H1 (cell line): ENCODE measurements around the gene RAB5A. TPM values are rescaled to one million over a fixed set of nuclear protein-coding genes. Genes with fewer than 3 reads are reported as not detected.

ENCODE experiments used
- CTCF ChIA-PET: fragments of 300-600 bp; sonication (Branson Sonifier 250); formaldehyde crosslinking; loops from one replicate; lab custom pipeline; 2021; ENCODE audit not compliant: partially characterized antibody; lab: Charles Lee
- POLR2A ChIA-PET: fragments of 300-600 bp; sonication (Branson Sonifier 250); formaldehyde crosslinking; loops from one replicate; lab custom pipeline; 2021; ENCODE audit warnings: inconsistent platforms; ENCODE audit not compliant: partially characterized antibody; lab: Charles Lee
- DNase-seq, 2 experiments: peaks; one replicate each; pipeline versions ENCODE4 v3.0.0 to v3.0.0-alpha.2; 2010 to 2022; ENCODE audit warnings: low spot score in 2 of 2, low read depth in 1 of 2, mixed read lengths in 1 of 2
- FAIRE-seq: peaks from 2 replicates; lab custom pipeline; 2011; peaks lifted over from hg19 to GRCh38; lab: Jason Lieb, UNC
- H2AFZ ChIP-seq: 2 replicates; pipeline ENCODE4 v1.8.1; 2012; ENCODE audit warnings: low read length, inconsistent platforms
- H2AK5ac ChIP-seq: 2 replicates; pipeline ENCODE4 v1.6.1; 2013; ENCODE audit warnings: low read depth, low read length
- H2BK120ac ChIP-seq: replicated peaks from 2 replicates; pipeline ENCODE3; 2013; ENCODE audit warnings: low read depth, low read length, inconsistent platforms
- H2BK12ac ChIP-seq: 2 replicates; pipeline ENCODE4 v1.6.1; 2013; ENCODE audit warnings: low read depth, low read length
- H2BK15ac ChIP-seq: 2 replicates; pipeline ENCODE4 v1.6.1; 2013; ENCODE audit warnings: low read length
- H2BK20ac ChIP-seq: 2 replicates; pipeline ENCODE4 v1.6.1; 2013; ENCODE audit warnings: low read length
- H2BK5ac ChIP-seq: 2 replicates; pipeline ENCODE4 v1.6.1; 2013; ENCODE audit warnings: low read depth, low read length
- H3K14ac ChIP-seq: 2 replicates; pipeline ENCODE4 v1.6.1; 2013; ENCODE audit warnings: inconsistent platforms; ENCODE audit not compliant: insufficient read length
- H3K18ac ChIP-seq: 2 replicates; pipeline ENCODE4 v1.6.1; 2013; ENCODE audit warnings: low read length; ENCODE audit errors: extremely low read depth
- H3K23ac ChIP-seq: 2 replicates; pipeline ENCODE4 v1.6.1; 2013; ENCODE audit warnings: inconsistent platforms; ENCODE audit not compliant: insufficient read length
- H3K23me2 ChIP-seq: 2 replicates; pipeline ENCODE4 v1.6.1; 2013; ENCODE audit warnings: low read depth, low read length
- H3K27ac ChIP-seq: 2 replicates; pipeline ENCODE4 v1.6.1; 2011; ENCODE audit warnings: low read depth, low read length, inconsistent platforms
- H3K27me3 ChIP-seq, 4 experiments: replicated peaks in 1 of 4; 1 replicate in 1 of 4; 2 replicates in 3 of 4; pipeline versions ENCODE4 v1.6.1 to v1.8.1; 2011 to 2013; ENCODE audit warnings: low read length in 3 of 4, mild to moderate bottlenecking in 3 of 4, inconsistent platforms in 2 of 4, mixed read lengths in 2 of 4, moderate library complexity in 1 of 4; ENCODE audit not compliant: control insufficient read depth in 3 of 4, insufficient read depth in 3 of 4; ENCODE audit errors: extremely low read depth in 1 of 4
- H3K36me3 ChIP-seq, 4 experiments: 2 replicates each; pipeline versions ENCODE4 v1.6.1 to v1.8.1; 2011 to 2013; ENCODE audit warnings: mild to moderate bottlenecking in 4 of 4, low read length in 3 of 4, moderate library complexity in 2 of 4, control low read depth in 1 of 4, inconsistent platforms in 1 of 4; ENCODE audit not compliant: insufficient read depth in 4 of 4, control insufficient read depth in 2 of 4
- H3K4ac ChIP-seq: replicated peaks from 2 replicates; pipeline ENCODE3; 2013; ENCODE audit warnings: low read length, low read depth, mixed read lengths, inconsistent platforms; ENCODE audit not compliant: insufficient read length
- H3K4me1 ChIP-seq, 4 experiments: replicated peaks in 1 of 4; 1 replicate in 1 of 4; 2 replicates in 3 of 4; pipeline versions ENCODE4 v1.6.1 to v1.8.1; 2011 to 2013; ENCODE audit warnings: low read length in 3 of 4, inconsistent platforms in 2 of 4, mixed read lengths in 1 of 4; ENCODE audit not compliant: insufficient read depth in 4 of 4, control insufficient read depth in 3 of 4
- H3K4me2 ChIP-seq, 2 experiments: 2 replicates each; pipeline versions ENCODE4 v1.6.1 to v1.8.1; 2011 to 2013; ENCODE audit warnings: low read depth in 2 of 2, low read length in 2 of 2, control low read depth in 1 of 2, inconsistent platforms in 1 of 2, mild to moderate bottlenecking in 1 of 2; ENCODE audit not compliant: insufficient read depth in 1 of 2
- H3K4me3 ChIP-seq, 4 experiments: fragments of 200-600, 300-600 bp in 1 of 4; sonication (generic), shearing (Covaris generic), sonication (Bioruptor Twin) in 1 of 4; 2 replicates each; pipeline versions ENCODE4 v1.5.1 to v1.8.1; 2011 to 2016; ENCODE audit warnings: low read length in 4 of 4, low read depth in 3 of 4, control low read depth in 2 of 4, inconsistent platforms in 2 of 4, mild to moderate bottlenecking in 2 of 4, mixed read lengths in 1 of 4, moderate library complexity in 1 of 4; ENCODE audit not compliant: insufficient read depth in 2 of 4; ENCODE audit errors: extremely low read depth in 1 of 4
- H3K56ac ChIP-seq: replicated peaks from 2 replicates; pipeline ENCODE3; 2013; ENCODE audit warnings: low read depth, mild to moderate bottlenecking, mixed read lengths, low read length, inconsistent platforms; ENCODE audit not compliant: insufficient read length
- H3K79me1 ChIP-seq: 2 replicates; pipeline ENCODE4 v1.6.1; 2013; ENCODE audit warnings: low read depth, low read length, control low read depth
- H3K79me2 ChIP-seq, 2 experiments: 2 replicates each; pipeline versions ENCODE4 v1.6.1 to v1.8.1; 2012 to 2013; ENCODE audit warnings: low read length in 2 of 2, mild to moderate bottlenecking in 2 of 2, inconsistent platforms in 1 of 2; ENCODE audit not compliant: insufficient read depth in 2 of 2, control insufficient read depth in 1 of 2
- H3K9ac ChIP-seq, 4 experiments: replicated peaks in 1 of 4; 1 replicate in 1 of 4; 2 replicates in 3 of 4; pipeline versions ENCODE4 v1.6.1 to v1.8.1; 2011 to 2013; ENCODE audit warnings: low read depth in 3 of 4, low read length in 3 of 4, control low read depth in 2 of 4, mild to moderate bottlenecking in 2 of 4, moderate library complexity in 2 of 4, inconsistent platforms in 1 of 4; ENCODE audit errors: extremely low read depth in 1 of 4
- H3K9me3 ChIP-seq, 2 experiments: 2 replicates each; pipeline versions ENCODE4 v1.6.1 to v1.8.1; 2012 to 2013; ENCODE audit warnings: mild to moderate bottlenecking in 2 of 2, moderate library complexity in 2 of 2, control low read depth in 1 of 2, inconsistent platforms in 1 of 2, low read depth in 1 of 2, low read length in 1 of 2, mixed read lengths in 1 of 2; ENCODE audit not compliant: insufficient read depth in 2 of 2
- H4K20me1 ChIP-seq, 2 experiments: replicated peaks in 1 of 2; 2 replicates each; pipeline versions ENCODE3 to v1.8.1; 2011 to 2013; ENCODE audit warnings: inconsistent platforms in 2 of 2, low read length in 2 of 2, mild to moderate bottlenecking in 1 of 2; ENCODE audit not compliant: insufficient read depth in 2 of 2, control insufficient read depth in 1 of 2
- H4K5ac ChIP-seq: 2 replicates; pipeline ENCODE4 v1.6.1; 2013; ENCODE audit warnings: low read length, low read depth, mixed read lengths, inconsistent platforms; ENCODE audit not compliant: insufficient read length
- H4K8ac ChIP-seq: 2 replicates; pipeline ENCODE4 v1.8.0; 2013; ENCODE audit warnings: mild to moderate bottlenecking, moderate library complexity, low read length, inconsistent platforms; ENCODE audit not compliant: insufficient read depth; ENCODE audit errors: extremely low read depth
- H4K91ac ChIP-seq: replicated peaks from 2 replicates; pipeline ENCODE3; 2013; ENCODE audit warnings: low read length, mixed read lengths, inconsistent platforms; ENCODE audit not compliant: insufficient read length
- CEBPB ChIP-seq: IDR thresholded peaks from 2 replicates; pipeline ENCODE4 v1.6.1; 2012; ENCODE audit warnings: low read depth, low read length
- WGBS, 2 experiments: shearing (Covaris generic) in 1 of 2; methylation state at CpG; one replicate each; pipeline versions ENCODE4 v1.1.6 to v1.1.7; 2013 to 2015; ENCODE audit warnings: low lambda C conversion rate in 2 of 2, mixed read lengths in 2 of 2, inconsistent platforms in 1 of 2, low coverage in 1 of 2, missing lambda C conversion rate in 1 of 2; ENCODE audit not compliant: insufficient replicate concordance in 2 of 2, insufficient coverage in 1 of 2, insufficient read length in 1 of 2; ENCODE audit errors: extremely low coverage in 1 of 2, missing lambda C conversion rate in 1 of 2; 5-methylcytosine and 5-hydroxymethylcytosine counted together
- polyA plus RNA-seq, 7 experiments: library from polyadenylated mRNA; depleted of rRNA in 3 of 7; stranded (reverse) in 5 of 7; unstranded in 2 of 7; fragments of >200 nt in 5 of 7; fragments of 200-250 nt in 2 of 7; gene quantifications; 1 replicate in 5 of 7; 2 replicates in 1 of 7; 4 replicates in 1 of 7; pipeline versions ENCODE4 v1.2.1 to v1.2.3, GENCODE V29; 2011 to 2013; ENCODE audit warnings: missing spikeins in 2 of 7, mixed read lengths in 2 of 7
- total RNA-seq: library from RNA; stranded (reverse); fragmentation: NEBNext Ultra II Directional; extraction: Animal tissue kit (Norgen Biotek cat#: 25700); gene quantifications from 2 replicates; pipeline ENCODE4 v1.2.1, GENCODE V29; 2021

The RAB5A gene
- total and polyA plus RNA-seq, 2 of the 8 experiments (the other 6 are each of a cell fraction or from before 2014, with no cell fraction given), result 22.4 to 77.7 TPM

DNA sequence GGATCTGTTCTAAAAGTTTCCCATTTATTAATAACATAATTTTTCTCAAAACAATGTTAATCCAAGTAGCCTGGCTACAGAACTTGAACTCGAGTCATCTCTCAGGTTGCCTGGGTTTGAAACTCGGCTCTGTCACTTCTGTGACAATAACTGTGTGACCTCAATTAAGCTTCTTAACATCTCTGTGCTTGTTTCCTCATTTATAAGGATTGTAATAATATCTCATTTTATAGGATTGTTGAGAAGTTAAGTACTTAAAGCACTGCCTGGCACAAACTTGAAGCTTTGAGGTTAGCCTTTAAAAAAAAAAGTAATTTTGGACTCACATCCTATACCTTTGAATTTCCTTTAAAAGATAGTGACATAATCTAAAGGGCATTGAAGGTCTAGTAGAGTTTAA, 3.4 kb downstream of the RAB5A start:
- Histone ChIP-seq H4K8ac (no peak overlapping the region), H3K36me3 (peaks cover 3 to 45% (median 21%) of the 10 kb centered on the region in 4 experiments; a peak in 7 of 8 replicates), H3K79me2 (peaks cover 32 to 79% of the 10 kb centered on the region in 2 experiments), H4K20me1 (peaks cover 2 to 4% of the 10 kb centered on the region in 2 experiments), H2BK12ac (no peak overlapping the region), H2BK20ac (no peak overlapping the region), H3K18ac (no peak overlapping the region), H3K4ac (no peak overlapping the region), H3K9me3 (no peaks in the 10 kb centered on the region), H3K23me2 (no peaks in the 10 kb centered on the region; the same call in 1 of the 2 replicates), H2BK15ac (no peak overlapping the region), H3K4me1 (peaks cover 3 to 5% (median 5%) of the 10 kb centered on the region in 4 experiments), H4K5ac (no peak overlapping the region), H2BK120ac (no peak overlapping the region), H3K79me1 (peaks cover 3% of the 10 kb centered on the region; the same call in 1 of the 2 replicates), H2AFZ (no peak overlapping the region), H3K56ac (no peak overlapping the region), H3K27ac (no peak overlapping the region), H4K91ac (no peak overlapping the region), H3K27me3 (no peaks in the 10 kb centered on the region), H3K23ac (no peak overlapping the region), H3K9ac (no peak overlapping the region), H3K14ac (no peak overlapping the region), H3K4me3 (no peak overlapping the region), H2AK5ac (no peak overlapping the region), H3K4me2 (no peak overlapping the region; a peak in 1 of 4 replicates), H2BK5ac (no peak overlapping the region)
- TF ChIP-seq CEBPB, result no peak
- 96% methylated on average over 2 of the region's 2 CpGs; no CpG with 5 or more reads in 1 of the 2 experiments for WGBS, 2 experiments
- CTCF ChIA-PET, result no interaction called here
- POLR2A ChIA-PET, result interaction anchor here (2.1 kb wide), 1 partner anchor 8 kb away, joined by 10 read pairs; no protein-coding TSS in a partner anchor
- no peak for DNase-seq
- FAIRE-seq, result no peak
